ENCODE measurements around the gene MRC1. TPM values are rescaled to one million over a fixed set of nuclear protein-coding genes. Genes with fewer than 3 reads are reported as not detected.

MRC1 gene
- total RNA-seq, 1 donor from 2014 or later = not detected

GRCh38 chr10:17782921-17783665 is 26.1 kb upstream of the MRC1 start:
- no peak for TF ChIP-seq CTCF (IDR thresholded peaks at IDR 0.05; ENCODE audit: unreplicated experiment)
- peaks cover 18% of the 10 kb centered on the region for H3K4me1 Mint-ChIP-seq
- H3K9me3 Mint-ChIP-seq = no peaks in the 10 kb centered on the region
- DNase-seq (ENCODE audit: low spot score in 2 of 2, unreplicated experiment in 2 of 2) = no peak
- no peak overlapping the region for H3K4me3 Mint-ChIP-seq
- no peaks in the 10 kb centered on the region for H3K36me3 Mint-ChIP-seq
- no peak overlapping the region for H3K27ac Mint-ChIP-seq
- no peaks in the 10 kb centered on the region for H3K27me3 Mint-ChIP-seq (ENCODE audit: low read depth)

- Mint-ChIP-seq H3K36me3 (no peaks in the 10 kb centered on the region), H3K27ac (no peak overlapping the region), H3K9me3 (no peaks in the 10 kb centered on the region), H3K27me3 (ENCODE audit: low read depth) (no peaks in the 10 kb centered on the region), H3K4me3 (no peak overlapping the region), H3K4me1 (peaks cover 18% of the 10 kb centered on the region)
- TF ChIP-seq CTCF (IDR thresholded peaks at IDR 0.05; ENCODE audit: unreplicated experiment) = no peak
- DNase-seq (ENCODE audit: low spot score in 2 of 2, unreplicated experiment in 2 of 2) = no peak
Measured at GRCh38 chr10:17783751-17784150, 25.4 kb upstream of the MRC1 start.

- H3K27ac Mint-ChIP-seq = no peak overlapping the region
- no peak overlapping the region for H3K4me3 Mint-ChIP-seq
- no peak for TF ChIP-seq CTCF (IDR thresholded peaks at IDR 0.05; ENCODE audit: unreplicated experiment)
- DNase-seq (ENCODE audit: low spot score in 2 of 2, unreplicated experiment in 2 of 2) = no peak
- H3K9me3 Mint-ChIP-seq = no peaks in the 10 kb centered on the region
- H3K36me3 Mint-ChIP-seq = no peaks in the 10 kb centered on the region
- H3K4me1 Mint-ChIP-seq = peaks cover 18% of the 10 kb centered on the region
- no peaks in the 10 kb centered on the region for H3K27me3 Mint-ChIP-seq (ENCODE audit: low read depth)
Measured at GRCh38 chr10:17784688-17785087, 24.5 kb upstream of the MRC1 start.

GRCh38 chr10:17785276-17785930 is 23.7 kb upstream of the MRC1 start:
- H3K36me3 Mint-ChIP-seq = no peaks in the 10 kb centered on the region
- no peak overlapping the region for H3K27ac Mint-ChIP-seq
- H3K9me3 Mint-ChIP-seq = no peaks in the 10 kb centered on the region
- no peaks in the 10 kb centered on the region for H3K27me3 Mint-ChIP-seq (ENCODE audit: low read depth)
- no peak for DNase-seq (ENCODE audit: low spot score in 2 of 2, unreplicated experiment in 2 of 2)
- H3K4me3 Mint-ChIP-seq = no peak overlapping the region
- H3K4me1 Mint-ChIP-seq = peaks cover 18% of the 10 kb centered on the region
- TF ChIP-seq CTCF (IDR thresholded peaks at IDR 0.05; ENCODE audit: unreplicated experiment) = no peak

- no peaks in the 10 kb centered on the region for H3K27me3 Mint-ChIP-seq (ENCODE audit: low read depth)
- no peak for DNase-seq (ENCODE audit: low spot score in 2 of 2, unreplicated experiment in 2 of 2)
- TF ChIP-seq CTCF (IDR thresholded peaks at IDR 0.05; ENCODE audit: unreplicated experiment) = no peak
- H3K4me3 Mint-ChIP-seq = no peak overlapping the region
- H3K4me1 Mint-ChIP-seq = peaks cover 18% of the 10 kb centered on the region
- H3K9me3 Mint-ChIP-seq = no peaks in the 10 kb centered on the region
- no peaks in the 10 kb centered on the region for H3K36me3 Mint-ChIP-seq
- peak overlapping the region; percentile 92 for H3K27ac Mint-ChIP-seq
Measured at GRCh38 chr10:17787087-17787961, 21.8 kb upstream of the MRC1 start.

Measured in mesothelial cell of epicardium (in vitro differentiated cells).